Activated naive CD4-positive, alpha-beta T cell treated with anti-CD3 and anti-CD28 coated beads for 36 hours (primary cell): ENCODE measurements around the gene MRC2. TPM values are rescaled to one million over a fixed set of nuclear protein-coding genes. Genes with fewer than 3 reads are reported as not detected.
A peak's percentile ranks its signal among the peaks of the same experiment; 100 is the strongest.

Experiments
- CTCF ChIA-PET: fragments of 350-600 bp; sonication (Branson Sonifier 250); formaldehyde crosslinking; loops from one replicate; lab custom pipeline; 2021; ENCODE audit warnings: antibody characterized with exemption; lab: Charles Lee
- DNase-seq: peaks from one replicate; pipeline ENCODE4 v3.0.0-alpha.2; 2020
- H3K27ac Mint-ChIP-seq: one replicate; pipeline ENCODE4 v1.8.0; 2021; ENCODE audit warnings: mild to moderate bottlenecking, mixed read lengths
- H3K27me3 Mint-ChIP-seq: one replicate; pipeline ENCODE4 v1.8.0; 2021; ENCODE audit warnings: low read depth, mixed read lengths
- H3K36me3 Mint-ChIP-seq: one replicate; pipeline ENCODE4 v1.8.0; 2021; ENCODE audit warnings: low read depth, mixed read lengths
- H3K4me1 Mint-ChIP-seq: one replicate; pipeline ENCODE4 v1.8.0; 2021; ENCODE audit warnings: low read depth, mixed read lengths
- H3K4me3 Mint-ChIP-seq: one replicate; pipeline ENCODE4 v1.8.0; 2021; ENCODE audit warnings: mild to moderate bottlenecking, moderate library complexity, mixed read lengths
- H3K9me3 Mint-ChIP-seq: one replicate; pipeline ENCODE4 v1.8.0; 2021; ENCODE audit warnings: mixed read lengths
- intact Hi-C: fragments of 100-400 bp; cut with micrococcal nuclease; formaldehyde crosslinking; loops from one replicate; pipeline ENCODE4 v1.15.1; 2023
- total RNA-seq, 2 experiments: library from RNA; stranded (reverse); gene quantifications; one replicate each; pipeline ENCODE4 v1.2.3, GENCODE V29; 2021

MRC2 gene
- total RNA-seq, 2 experiments from 2014 or later, result 4.1 to 5.5 TPM

GRCh38 chr17:62628831-62629555, 1.5 kb downstream of the MRC2 start:
- CTCF ChIA-PET, result no interaction called here
- intact Hi-C loops, result loop anchor here (1.0 kb wide), 1 partner anchor 24 kb away; no protein-coding TSS in a partner anchor
- Mint-ChIP-seq H3K9me3 (no peaks in the 10 kb centered on the region), H3K4me3 (peak overlapping the region; percentile 84), H3K36me3 (no peaks in the 10 kb centered on the region), H3K27ac (no peak overlapping the region), H3K27me3 (peaks cover 21% of the 10 kb centered on the region), H3K4me1 (peaks cover 5% of the 10 kb centered on the region)
- no peak for DNase-seq

- Mint-ChIP-seq H3K27me3 (peaks cover 21% of the 10 kb centered on the region), H3K4me1 (peaks cover 5% of the 10 kb centered on the region), H3K36me3 (no peaks in the 10 kb centered on the region), H3K27ac (no peak overlapping the region), H3K4me3 (no peak overlapping the region), H3K9me3 (no peaks in the 10 kb centered on the region)
- no peak for DNase-seq
- intact Hi-C loops, result no loop called here
- CTCF ChIA-PET, result no interaction called here
Observed at GRCh38 chr17:62629556-62630364, 2.3 kb downstream of the MRC2 start.

GRCh38 chr17:62630365-62631085, 3.1 kb downstream of the MRC2 start:
- Mint-ChIP-seq H3K27ac (no peak overlapping the region), H3K36me3 (no peaks in the 10 kb centered on the region), H3K4me1 (peaks cover 5% of the 10 kb centered on the region), H3K27me3 (peaks cover 21% of the 10 kb centered on the region), H3K4me3 (no peak overlapping the region), H3K9me3 (no peaks in the 10 kb centered on the region)
- CTCF ChIA-PET, result no interaction called here
- intact Hi-C loops, result no loop called here
- DNase-seq, result no peak

GRCh38 chr17:62631086-62631935, 3.8 kb downstream of the MRC2 start:
- CTCF ChIA-PET, result interaction anchor here (0.5 kb wide), 1 partner anchor 1010 kb away, joined by 4 read pairs; no protein-coding TSS in a partner anchor

GRCh38 chr17:62631936-62632924, 4.8 kb downstream of the MRC2 start:
- no peaks in the 10 kb centered on the region for H3K9me3 Mint-ChIP-seq
- H3K36me3 Mint-ChIP-seq, result no peaks in the 10 kb centered on the region
- DNase-seq, result no peak
- H3K4me3 Mint-ChIP-seq, result no peak overlapping the region
- peaks cover 5% of the 10 kb centered on the region for H3K4me1 Mint-ChIP-seq
- CTCF ChIA-PET, result interaction anchor here (0.5 kb wide), 1 partner anchor 1009 kb away, joined by 4 read pairs; no protein-coding TSS in a partner anchor
- no peak overlapping the region for H3K27ac Mint-ChIP-seq
- peaks cover 16% of the 10 kb centered on the region for H3K27me3 Mint-ChIP-seq
- intact Hi-C loops, result no loop called here

More at GRCh38 chr17:62631086-62631935, 3.8 kb downstream of the MRC2 start:
- Mint-ChIP-seq H3K4me1 (peaks cover 5% of the 10 kb centered on the region), H3K36me3 (no peaks in the 10 kb centered on the region), H3K27me3 (peaks cover 21% of the 10 kb centered on the region), H3K27ac (no peak overlapping the region), H3K4me3 (no peak overlapping the region), H3K9me3 (no peaks in the 10 kb centered on the region)
- intact Hi-C loops, result no loop called here
- no peak for DNase-seq

- Mint-ChIP-seq H3K4me1 (peaks cover 3% of the 10 kb centered on the region), H3K36me3 (no peaks in the 10 kb centered on the region), H3K9me3 (no peaks in the 10 kb centered on the region), H3K4me3 (no peak overlapping the region), H3K27ac (no peak overlapping the region), H3K27me3 (peaks cover 6% of the 10 kb centered on the region)
- intact Hi-C loops, result no loop called here
- CTCF ChIA-PET, result no interaction called here
- DNase-seq, result no peak
Observed at GRCh38 chr17:62637809-62638208, 10.3 kb downstream of the MRC2 start.

GRCh38 chr17:62641153-62641552, 13.7 kb downstream of the MRC2 start:
- no peak for DNase-seq
- no peaks in the 10 kb centered on the region for H3K36me3 Mint-ChIP-seq
- peaks cover 10% of the 10 kb centered on the region for H3K4me1 Mint-ChIP-seq
- H3K27me3 Mint-ChIP-seq, result peaks cover 7% of the 10 kb centered on the region
- no peak overlapping the region for H3K27ac Mint-ChIP-seq
- no peak overlapping the region for H3K4me3 Mint-ChIP-seq
- intact Hi-C loops, result no loop called here
- H3K9me3 Mint-ChIP-seq, result no peaks in the 10 kb centered on the region
- CTCF ChIA-PET, result no interaction called here

GRCh38 chr17:62641951-62642350, 14.5 kb downstream of the MRC2 start:
- CTCF ChIA-PET, result interaction anchor here (0.6 to 1.0 kb wide), 4 partner anchors 18 to 1031 kb away, joined by 3 to 4 read pairs (median 3); no protein-coding TSS in a partner anchor
- H3K27me3 Mint-ChIP-seq, result peaks cover 11% of the 10 kb centered on the region

GRCh38 chr17:62643496-62643895, 16.0 kb downstream of the MRC2 start:
- CTCF ChIA-PET, result interaction anchor here (0.6 kb wide), 1 partner anchor 1679 kb away, joined by 3 read pairs; no protein-coding TSS in a partner anchor
- Mint-ChIP-seq H3K27me3 (peaks cover 11% of the 10 kb centered on the region), H3K4me3 (no peak overlapping the region), H3K27ac (peak overlapping the region; percentile 10), H3K36me3 (no peaks in the 10 kb centered on the region), H3K4me1 (peaks cover 10% of the 10 kb centered on the region), H3K9me3 (no peaks in the 10 kb centered on the region)
- intact Hi-C loops, result loop anchor here (1.0 kb wide), 1 partner anchor 10 kb away; no protein-coding TSS in a partner anchor
- no peak for DNase-seq

More at GRCh38 chr17:62641951-62642350, 14.5 kb downstream of the MRC2 start:
- H3K4me1 Mint-ChIP-seq, result peaks cover 10% of the 10 kb centered on the region
- no peak overlapping the region for H3K27ac Mint-ChIP-seq
- intact Hi-C loops, result no loop called here
- no peaks in the 10 kb centered on the region for H3K36me3 Mint-ChIP-seq
- DNase-seq, result no peak
- H3K9me3 Mint-ChIP-seq, result no peaks in the 10 kb centered on the region
- no peak overlapping the region for H3K4me3 Mint-ChIP-seq

GRCh38 chr17:62644487-62645173, 17.2 kb downstream of the MRC2 start:
- CTCF ChIA-PET, result no interaction called here
- Mint-ChIP-seq H3K9me3 (no peaks in the 10 kb centered on the region), H3K27me3 (peaks cover 11% of the 10 kb centered on the region), H3K4me3 (no peak overlapping the region), H3K27ac (no peak overlapping the region), H3K4me1 (peaks cover 10% of the 10 kb centered on the region), H3K36me3 (no peaks in the 10 kb centered on the region)
- no peak for DNase-seq
- intact Hi-C loops, result no loop called here
